ENCODE results near the gene SVIL.
A peak's percentile ranks its signal among the peaks of the same experiment; 100 is the strongest.

SVIL gene

GRCh38 chr10:29535012-29535777, 99.6 kb downstream of the SVIL start:
- Histone ChIP-seq H2BK5ac (ENCODE audit: low read depth, low read length, poor library complexity, severe bottlenecking) (no peak overlapping the region), H3K4ac (ENCODE audit: low read depth in 1 of 2, low read length in 2 of 2) (no peak overlapping the region), H3K18ac (ENCODE audit: low read depth in 1 of 2, low read length in 2 of 2) (no peak overlapping the region), H2AFZ (ENCODE audit: low read depth, low read length) (no peak overlapping the region), H3K27ac (ENCODE audit: low read length, poor library complexity, severe bottlenecking) (peak overlapping the region; percentile 91), H3K79me1 (replicated peaks; ENCODE audit: low read length, poor library complexity, severe bottlenecking) (peaks cover 7% of the 10 kb centered on the region), H3K4me3 (ENCODE audit: insufficient read depth in 1 of 2, low read depth in 1 of 2, low read length in 2 of 2) (peak overlapping the region in 1 of 2 experiments; percentile 57), H3K27me3 (ENCODE audit: control insufficient read depth in 1 of 2, insufficient read depth in 1 of 2, low read length in 2 of 2) (no peaks in the 10 kb centered on the region), H3K9ac (ENCODE audit: low read length) (peak overlapping the region; percentile 80), H4K8ac (ENCODE audit: low read length) (no peak overlapping the region), H2AK5ac (ENCODE audit: low read length, severe bottlenecking) (no peak overlapping the region), H2BK120ac (ENCODE audit: low read depth, low read length) (no peak overlapping the region), H3K4me1 (ENCODE audit: control insufficient read depth, insufficient read depth, low read depth, low read length) (peaks cover 21% of the 10 kb centered on the region), H3K4me2 (ENCODE audit: low read length, poor library complexity, severe bottlenecking) (peak overlapping the region; percentile 17), H3K14ac (ENCODE audit: low read length in 2 of 2) (no peak overlapping the region), H2BK12ac (ENCODE audit: low read length in 2 of 2) (no peak overlapping the region), H3K23ac (ENCODE audit: low read length in 2 of 2) (no peak overlapping the region), H2BK15ac (ENCODE audit: low read depth, poor library complexity, severe bottlenecking) (no peak overlapping the region), H3K36me3 (ENCODE audit: control insufficient read depth in 1 of 2, insufficient read depth in 2 of 2, low read depth in 1 of 2, low read length in 2 of 2) (peaks cover 31 to 61% of the 10 kb centered on the region in 2 experiments), H4K91ac (ENCODE audit: low read length) (no peak overlapping the region), H3K9me3 (ENCODE audit: control insufficient read depth, low read length) (no peaks in the 10 kb centered on the region)
- peak; percentile 92 for DNase-seq
- WGBS, result 14% methylated on average over 8 of the region's 11 CpGs

- no peak overlapping the region for H4K8ac ChIP-seq (ENCODE audit: low read length)
- H3K36me3 ChIP-seq (ENCODE audit: control insufficient read depth in 1 of 2, insufficient read depth in 2 of 2, low read depth in 1 of 2, low read length in 2 of 2), result peaks cover 35 to 61% of the 10 kb centered on the region in 2 experiments
Observed at GRCh38 chr10:29534590-29534989, 100.2 kb downstream of the SVIL start.

GRCh38 chr10:29533696-29534285, 101.0 kb downstream of the SVIL start:
- DNase-seq, result no peak
- H3K36me3 ChIP-seq (ENCODE audit: control insufficient read depth in 1 of 2, insufficient read depth in 2 of 2, low read depth in 1 of 2, low read length in 2 of 2), result peaks cover 36 to 62% of the 10 kb centered on the region in 2 experiments
- H3K27me3 ChIP-seq (ENCODE audit: control insufficient read depth in 1 of 2, insufficient read depth in 1 of 2, low read length in 2 of 2), result no peaks in the 10 kb centered on the region
- H4K91ac ChIP-seq (ENCODE audit: low read length), result no peak overlapping the region
- H3K79me1 ChIP-seq (replicated peaks; ENCODE audit: low read length, poor library complexity, severe bottlenecking), result peaks cover 11% of the 10 kb centered on the region
- H3K4me1 ChIP-seq (ENCODE audit: control insufficient read depth, insufficient read depth, low read depth, low read length), result peaks cover 16% of the 10 kb centered on the region
- no peak overlapping the region for H3K23ac ChIP-seq (ENCODE audit: low read length in 2 of 2)
- H3K9ac ChIP-seq (ENCODE audit: low read length), result no peak overlapping the region
- H3K18ac ChIP-seq (ENCODE audit: low read depth in 1 of 2, low read length in 2 of 2), result no peak overlapping the region
- 94% methylated on average over 7 of the region's 7 CpGs for WGBS
- peak overlapping the region; percentile 91 for H3K27ac ChIP-seq (ENCODE audit: low read length, poor library complexity, severe bottlenecking)
- no peaks in the 10 kb centered on the region for H3K9me3 ChIP-seq (ENCODE audit: control insufficient read depth, low read length)
- H2AK5ac ChIP-seq (ENCODE audit: low read length, severe bottlenecking), result peak overlapping the region; percentile 35
- H2BK120ac ChIP-seq (ENCODE audit: low read depth, low read length), result no peak overlapping the region
- H2AFZ ChIP-seq (ENCODE audit: low read depth, low read length), result no peak overlapping the region
- no peak overlapping the region for H2BK12ac ChIP-seq (ENCODE audit: low read length in 2 of 2)
- H2BK5ac ChIP-seq (ENCODE audit: low read depth, low read length, poor library complexity, severe bottlenecking), result no peak overlapping the region
- H3K4me2 ChIP-seq (ENCODE audit: low read length, poor library complexity, severe bottlenecking), result no peak overlapping the region
- no peak overlapping the region for H3K14ac ChIP-seq (ENCODE audit: low read length in 2 of 2)
- no peak overlapping the region for H2BK15ac ChIP-seq (ENCODE audit: low read depth, poor library complexity, severe bottlenecking)
- no peak overlapping the region for H3K4ac ChIP-seq (ENCODE audit: low read depth in 1 of 2, low read length in 2 of 2)
- no peak overlapping the region for H4K8ac ChIP-seq (ENCODE audit: low read length)
- H3K4me3 ChIP-seq (ENCODE audit: insufficient read depth in 1 of 2, low read depth in 1 of 2, low read length in 2 of 2), result no peak overlapping the region

More at GRCh38 chr10:29534590-29534989, 100.2 kb downstream of the SVIL start:
- H2AFZ ChIP-seq (ENCODE audit: low read depth, low read length), result no peak overlapping the region
- no peak overlapping the region for H2BK120ac ChIP-seq (ENCODE audit: low read depth, low read length)
- no peak overlapping the region for H4K91ac ChIP-seq (ENCODE audit: low read length)
- H3K79me1 ChIP-seq (replicated peaks; ENCODE audit: low read length, poor library complexity, severe bottlenecking), result peaks cover 11% of the 10 kb centered on the region
- H3K9me3 ChIP-seq (ENCODE audit: control insufficient read depth, low read length), result no peaks in the 10 kb centered on the region
- H3K23ac ChIP-seq (ENCODE audit: low read length in 2 of 2), result no peak overlapping the region
- no peak overlapping the region for H3K4me2 ChIP-seq (ENCODE audit: low read length, poor library complexity, severe bottlenecking)
- no peak overlapping the region for H2BK12ac ChIP-seq (ENCODE audit: low read length in 2 of 2)
- H3K9ac ChIP-seq (ENCODE audit: low read length), result peak overlapping the region; percentile 80
- no peak overlapping the region for H2BK15ac ChIP-seq (ENCODE audit: low read depth, poor library complexity, severe bottlenecking)
- no peak overlapping the region for H3K4ac ChIP-seq (ENCODE audit: low read depth in 1 of 2, low read length in 2 of 2)
- no peak overlapping the region for H3K18ac ChIP-seq (ENCODE audit: low read depth in 1 of 2, low read length in 2 of 2)
- DNase-seq, result no peak
- no peak overlapping the region for H3K14ac ChIP-seq (ENCODE audit: low read length in 2 of 2)
- 50% methylated on average over 2 of the region's 2 CpGs for WGBS
- H3K27me3 ChIP-seq (ENCODE audit: control insufficient read depth in 1 of 2, insufficient read depth in 1 of 2, low read length in 2 of 2), result no peaks in the 10 kb centered on the region
- H2BK5ac ChIP-seq (ENCODE audit: low read depth, low read length, poor library complexity, severe bottlenecking), result no peak overlapping the region
- no peak overlapping the region for H2AK5ac ChIP-seq (ENCODE audit: low read length, severe bottlenecking)
- peak overlapping the region; percentile 91 for H3K27ac ChIP-seq (ENCODE audit: low read length, poor library complexity, severe bottlenecking)
- H3K4me3 ChIP-seq (ENCODE audit: insufficient read depth in 1 of 2, low read depth in 1 of 2, low read length in 2 of 2), result no peak overlapping the region
- peaks cover 19% of the 10 kb centered on the region for H3K4me1 ChIP-seq (ENCODE audit: control insufficient read depth, insufficient read depth, low read depth, low read length)

GRCh38 chr10:29533046-29533445, 101.7 kb downstream of the SVIL start:
- Histone ChIP-seq H2BK120ac (ENCODE audit: low read depth, low read length) (no peak overlapping the region), H3K27me3 (ENCODE audit: control insufficient read depth in 1 of 2, insufficient read depth in 1 of 2, low read length in 2 of 2) (no peaks in the 10 kb centered on the region), H4K91ac (ENCODE audit: low read length) (no peak overlapping the region), H3K36me3 (ENCODE audit: control insufficient read depth in 1 of 2, insufficient read depth in 2 of 2, low read depth in 1 of 2, low read length in 2 of 2) (peaks cover 36 to 62% of the 10 kb centered on the region in 2 experiments), H3K23ac (ENCODE audit: low read length in 2 of 2) (no peak overlapping the region), H3K4ac (ENCODE audit: low read depth in 1 of 2, low read length in 2 of 2) (no peak overlapping the region), H3K4me2 (ENCODE audit: low read length, poor library complexity, severe bottlenecking) (no peak overlapping the region), H2BK15ac (ENCODE audit: low read depth, poor library complexity, severe bottlenecking) (no peak overlapping the region), H2AK5ac (ENCODE audit: low read length, severe bottlenecking) (no peak overlapping the region), H3K79me1 (replicated peaks; ENCODE audit: low read length, poor library complexity, severe bottlenecking) (peaks cover 12% of the 10 kb centered on the region), H2BK5ac (ENCODE audit: low read depth, low read length, poor library complexity, severe bottlenecking) (no peak overlapping the region), H3K4me3 (ENCODE audit: insufficient read depth in 1 of 2, low read depth in 1 of 2, low read length in 2 of 2) (no peak overlapping the region), H3K9ac (ENCODE audit: low read length) (no peak overlapping the region), H3K4me1 (ENCODE audit: control insufficient read depth, insufficient read depth, low read depth, low read length) (peaks cover 15% of the 10 kb centered on the region), H3K18ac (ENCODE audit: low read depth in 1 of 2, low read length in 2 of 2) (no peak overlapping the region), H3K14ac (ENCODE audit: low read length in 2 of 2) (no peak overlapping the region), H4K8ac (ENCODE audit: low read length) (no peak overlapping the region), H2AFZ (ENCODE audit: low read depth, low read length) (no peak overlapping the region), H3K9me3 (ENCODE audit: control insufficient read depth, low read length) (no peaks in the 10 kb centered on the region), H3K27ac (ENCODE audit: low read length, poor library complexity, severe bottlenecking) (no peak overlapping the region), H2BK12ac (ENCODE audit: low read length in 2 of 2) (no peak overlapping the region)
- DNase-seq, result no peak
- WGBS, result 97% methylated on average over 11 of the region's 14 CpGs
